HK-2 (cell line): ENCODE measurements around the gene NRROS.
"Not testable (repeated sequence)": the region's sequence is repeated elsewhere in the genome, so short reads cannot be mapped to it uniquely, and the experiment has no call there.

Experiments used
- DNase-seq: peaks from one replicate; pipeline ENCODE4 v3.0.0-alpha.2; 2018; ENCODE audit not compliant: unreplicated experiment

The NRROS gene

GRCh38 chr3:196624907-196625306, 14.6 kb upstream of the NRROS start:
- DNase-seq = no peak

GRCh38 chr3:196625331-196625730, 14.2 kb upstream of the NRROS start:
- no peak for DNase-seq

GRCh38 chr3:196627918-196628231, 11.6 kb upstream of the NRROS start:
- DNase-seq = no peak

- DNase-seq = no peak
Measured at GRCh38 chr3:196629228-196629627, 10.3 kb upstream of the NRROS start.

GRCh38 chr3:196631682-196632045, 7.8 kb upstream of the NRROS start:
- DNase-seq = no peak

- peak; percentile 91 for DNase-seq
Measured at GRCh38 chr3:196632046-196632751, 7.3 kb upstream of the NRROS start.

GRCh38 chr3:196633555-196634151, 5.8 kb upstream of the NRROS start:
- no peak for DNase-seq

GRCh38 chr3:196634224-196634623, 5.3 kb upstream of the NRROS start:
- no peak for DNase-seq

GRCh38 chr3:196634829-196635228, 4.7 kb upstream of the NRROS start:
- DNase-seq = no peak

GRCh38 chr3:196636369-196637349, 2.8 kb upstream of the NRROS start:
- no peak for DNase-seq

- not testable (repeated sequence) for DNase-seq
Measured at GRCh38 chr3:196637941-196638340, 1.6 kb upstream of the NRROS start.

GRCh38 chr3:196638861-196639482, 522 bp upstream of the NRROS start:
- DNase-seq = no peak

- DNase-seq = no peak
Measured at GRCh38 chr3:196640297-196641018, 964 bp downstream of the NRROS start.

- DNase-seq = no peak
Measured at GRCh38 chr3:196641333-196642054, 2.0 kb downstream of the NRROS start.

- no peak for DNase-seq
Measured at GRCh38 chr3:196642434-196642833, 2.9 kb downstream of the NRROS start.

- DNase-seq = no peak
Measured at GRCh38 chr3:196643201-196643749, 3.8 kb downstream of the NRROS start.

- no peak for DNase-seq
Measured at GRCh38 chr3:196643761-196644160, 4.3 kb downstream of the NRROS start.

- no peak for DNase-seq
Measured at GRCh38 chr3:196645096-196645495, 5.6 kb downstream of the NRROS start.

- no peak for DNase-seq
Measured at GRCh38 chr3:196645897-196646665, 6.6 kb downstream of the NRROS start.

GRCh38 chr3:196646666-196647216, 7.2 kb downstream of the NRROS start:
- DNase-seq = no peak
